SK-N-SH (cell line): Measurements from ENCODE around the gene XKR3.

Experiments
- EP300 ChIP-seq, 2 experiments: IDR thresholded peaks; 2 replicates each; pipeline versions ENCODE4 v1.4.0 to v1.6.1; 2012; ENCODE audit warnings: borderline replicate concordance in 1 of 2, low read depth in 1 of 2, low read length in 1 of 2
- EZH2phosphoT487 ChIP-seq: fragments of 200-600 bp; sonication (generic); IDR thresholded peaks from 2 replicates; pipeline ENCODE4 v1.6.1; 2017; ENCODE audit warnings: low read depth, mixed run types, mild to moderate bottlenecking, antibody characterized with exemption, moderate library complexity, borderline replicate concordance
- FOXM1 ChIP-seq: IDR thresholded peaks from 2 replicates; pipeline ENCODE4 v1.4.0; 2012; ENCODE audit warnings: low read depth, mild to moderate bottlenecking
- GABPA ChIP-seq: IDR thresholded peaks from 2 replicates; pipeline ENCODE4 v1.4.0; 2012; ENCODE audit warnings: low read depth, mild to moderate bottlenecking
- MAX ChIP-seq: IDR thresholded peaks from 2 replicates; pipeline ENCODE4 v1.4.0; 2012; ENCODE audit warnings: low read depth
- MXI1 ChIP-seq: IDR thresholded peaks from 2 replicates; pipeline ENCODE4 v1.6.1; 2012; ENCODE audit warnings: mild to moderate bottlenecking, low read depth, low read length, improper control_type of control experiment
- POLR2AphosphoS5 ChIP-seq: IDR thresholded peaks from 2 replicates; pipeline ENCODE4 v1.6.1; 2012; ENCODE audit warnings: low read depth, low read length
- SIN3A ChIP-seq: IDR thresholded peaks from 2 replicates; pipeline ENCODE4 v1.6.1; 2012; ENCODE audit warnings: low read depth, mild to moderate bottlenecking, low read length, moderate library complexity, borderline replicate concordance
- SMC3 ChIP-seq: IDR thresholded peaks from 2 replicates; pipeline ENCODE4 v1.6.1; 2012; ENCODE audit warnings: low read depth, low read length, improper control_type of control experiment
- TAF1 ChIP-seq: IDR thresholded peaks from 2 replicates; pipeline ENCODE4 v1.6.1; 2012; ENCODE audit warnings: low read depth, mild to moderate bottlenecking, low read length, moderate library complexity, borderline replicate concordance
- TCF12 ChIP-seq: IDR thresholded peaks from 2 replicates; pipeline ENCODE4 v1.4.0; 2012
- YY1 ChIP-seq: IDR thresholded peaks from 2 replicates; pipeline ENCODE4 v1.4.0; 2012; ENCODE audit warnings: low read depth, mild to moderate bottlenecking
- TF ChIP-seq, protein P1 (sequence below): fragments of 200-600 bp; sonication (generic); IDR thresholded peaks from 2 replicates; pipeline ENCODE4 v1.6.1; 2017; ENCODE audit warnings: antibody characterized with exemption, mild to moderate bottlenecking, moderate library complexity

DNA sequence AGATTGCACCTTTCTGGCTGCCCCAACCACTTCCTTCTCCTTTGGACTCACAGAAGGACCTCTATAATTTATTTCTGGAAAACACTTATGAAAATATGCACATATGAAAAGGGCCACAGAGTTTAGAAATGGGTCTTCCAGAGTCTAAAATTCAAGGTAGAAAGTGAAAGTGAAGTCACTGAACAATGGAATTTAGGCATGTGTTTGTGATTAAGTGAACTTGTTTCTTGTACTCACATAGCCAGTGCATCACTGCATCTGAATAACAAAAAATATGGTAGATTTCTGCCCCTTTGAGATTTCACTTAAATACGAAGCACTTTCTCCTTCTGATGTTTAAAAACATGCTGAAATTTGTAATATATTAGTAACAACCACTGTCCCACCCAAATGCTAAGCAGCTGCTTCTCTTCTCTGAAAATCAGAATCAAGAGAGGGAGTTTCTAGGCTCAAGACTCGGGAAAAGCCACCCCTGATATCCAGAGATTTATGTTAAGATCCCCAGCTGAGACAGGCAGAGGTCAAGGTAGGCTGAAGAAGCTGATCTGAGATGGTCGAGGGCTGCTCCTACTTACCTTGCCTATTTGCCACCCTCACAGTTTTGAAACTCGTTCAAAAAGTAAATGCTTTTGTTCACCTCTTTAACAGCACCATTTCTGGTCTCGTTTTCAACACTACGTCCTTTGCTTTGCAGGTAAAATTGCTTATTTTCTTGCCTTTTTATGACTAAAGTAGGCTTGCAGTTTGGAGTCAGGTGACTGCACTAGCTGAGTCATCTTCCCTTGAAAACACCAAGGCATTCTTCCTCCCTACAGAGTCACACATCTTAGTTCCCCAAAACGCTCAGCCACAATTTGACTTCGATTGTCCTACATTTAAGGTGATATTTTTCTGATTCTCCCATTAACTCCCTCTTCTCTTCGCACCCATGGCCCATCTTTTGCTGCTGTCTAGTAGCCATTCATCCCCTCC is at the start of gene XKR3:
- TF ChIP-seq, protein P1, sequence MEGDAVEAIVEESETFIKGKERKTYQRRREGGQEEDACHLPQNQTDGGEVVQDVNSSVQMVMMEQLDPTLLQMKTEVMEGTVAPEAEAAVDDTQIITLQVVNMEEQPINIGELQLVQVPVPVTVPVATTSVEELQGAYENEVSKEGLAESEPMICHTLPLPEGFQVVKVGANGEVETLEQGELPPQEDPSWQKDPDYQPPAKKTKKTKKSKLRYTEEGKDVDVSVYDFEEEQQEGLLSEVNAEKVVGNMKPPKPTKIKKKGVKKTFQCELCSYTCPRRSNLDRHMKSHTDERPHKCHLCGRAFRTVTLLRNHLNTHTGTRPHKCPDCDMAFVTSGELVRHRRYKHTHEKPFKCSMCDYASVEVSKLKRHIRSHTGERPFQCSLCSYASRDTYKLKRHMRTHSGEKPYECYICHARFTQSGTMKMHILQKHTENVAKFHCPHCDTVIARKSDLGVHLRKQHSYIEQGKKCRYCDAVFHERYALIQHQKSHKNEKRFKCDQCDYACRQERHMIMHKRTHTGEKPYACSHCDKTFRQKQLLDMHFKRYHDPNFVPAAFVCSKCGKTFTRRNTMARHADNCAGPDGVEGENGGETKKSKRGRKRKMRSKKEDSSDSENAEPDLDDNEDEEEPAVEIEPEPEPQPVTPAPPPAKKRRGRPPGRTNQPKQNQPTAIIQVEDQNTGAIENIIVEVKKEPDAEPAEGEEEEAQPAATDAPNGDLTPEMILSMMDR = no peak
- TF ChIP-seq TCF12 (no peak), TAF1 (no peak), YY1 (no peak), MXI1 (no peak), EZH2phosphoT487 (no peak), POLR2AphosphoS5 (no peak), EP300 (IDR thresholded peaks at IDR 0.05; ENCODE audit: borderline replicate concordance in 1 of 2, low read depth in 1 of 2, low read length in 1 of 2) (no peak), GABPA (no peak), FOXM1 (no peak), SMC3 (no peak), SIN3A (no peak), MAX (no peak)
